Thyroid gland (tissue), 4 donors: ENCODE results near the gene SART3. TPM values are rescaled to one million over a fixed set of nuclear protein-coding genes. Genes with fewer than 3 reads are reported as not detected.
"Not testable (repeated sequence)": the region's sequence is repeated elsewhere in the genome, so short reads cannot be mapped to it uniquely, and the experiment has no call there.

ENCODE experiments used
- DNase-seq, 2 donors: peaks; one replicate each; pipeline ENCODE4 v3.0.0-alpha.2; 2019
- H3K27ac ChIP-seq, 3 donors: fragments of 200-600 bp; sonication (generic); 1 replicate in 2 of 3; 2 replicates in 1 of 3; pipeline ENCODE4 v1.5.1; 2016 to 2019; ENCODE audit warnings: mild to moderate bottlenecking in 1 of 3, moderate library complexity in 1 of 3
- H3K27me3 ChIP-seq: fragments of 200-600 bp; sonication (generic); one replicate; pipeline ENCODE4 v1.5.1; 2019
- H3K36me3 ChIP-seq, 2 donors: fragments of 200-600 bp; sonication (generic); one replicate each; pipeline ENCODE4 v1.5.1; 2016 to 2019
- H3K4me1 ChIP-seq, 2 donors: fragments of 200-600 bp; sonication (generic); one replicate each; pipeline ENCODE4 v1.5.1; 2017 to 2019
- H3K4me3 ChIP-seq, 3 donors: fragments of 200-600 bp; sonication (generic); replicated peaks in 1 of 3; 1 replicate in 2 of 3; 2 replicates in 1 of 3; pipeline ENCODE4 v1.5.1; 2016; ENCODE audit warnings: mild to moderate bottlenecking in 1 of 3
- H3K9me3 ChIP-seq: fragments of 200-600 bp; sonication (generic); one replicate; pipeline ENCODE4 v1.5.1; 2017
- CTCF ChIP-seq, 6 experiments: fragments of 200-600 bp in 3 of 6; fragments of 450-650 bp in 3 of 6; sonication (generic) in 3 of 6; IDR thresholded peaks; one replicate each; pipeline ENCODE4 v1.5.1; 2016 to 2019; ENCODE audit warnings: antibody characterized with exemption in 6 of 6, mild to moderate bottlenecking in 2 of 6, inconsistent platforms in 1 of 6, moderate library complexity in 1 of 6
- POLR2A ChIP-seq, 2 donors: fragments of 450-650 bp; IDR thresholded peaks; one replicate each; pipeline ENCODE4 v1.6.1; 2017; ENCODE audit warnings: antibody characterized with exemption in 2 of 2, mild to moderate bottlenecking in 2 of 2, moderate library complexity in 1 of 2
- WGBS, 2 donors: methylation state at CpG; one replicate each; pipeline ENCODE4 v1.1.5; 2017; 5-methylcytosine and 5-hydroxymethylcytosine counted together
- intact Hi-C: fragments of 100-400 bp; cut with DNase I; formaldehyde crosslinking; loops from one replicate; pipeline ENCODE4 v1.15.1; 2023
- total RNA-seq, 4 donors: library from RNA; depleted of rRNA; stranded (reverse); fragments of >200 nt; gene quantifications; one replicate each; pipeline ENCODE4 v1.2.3, GENCODE V29; 2016

Gene SART3
- total RNA-seq, 4 donors from 2014 or later: 64.2 to 117 (median 80.0) TPM

DNA sequence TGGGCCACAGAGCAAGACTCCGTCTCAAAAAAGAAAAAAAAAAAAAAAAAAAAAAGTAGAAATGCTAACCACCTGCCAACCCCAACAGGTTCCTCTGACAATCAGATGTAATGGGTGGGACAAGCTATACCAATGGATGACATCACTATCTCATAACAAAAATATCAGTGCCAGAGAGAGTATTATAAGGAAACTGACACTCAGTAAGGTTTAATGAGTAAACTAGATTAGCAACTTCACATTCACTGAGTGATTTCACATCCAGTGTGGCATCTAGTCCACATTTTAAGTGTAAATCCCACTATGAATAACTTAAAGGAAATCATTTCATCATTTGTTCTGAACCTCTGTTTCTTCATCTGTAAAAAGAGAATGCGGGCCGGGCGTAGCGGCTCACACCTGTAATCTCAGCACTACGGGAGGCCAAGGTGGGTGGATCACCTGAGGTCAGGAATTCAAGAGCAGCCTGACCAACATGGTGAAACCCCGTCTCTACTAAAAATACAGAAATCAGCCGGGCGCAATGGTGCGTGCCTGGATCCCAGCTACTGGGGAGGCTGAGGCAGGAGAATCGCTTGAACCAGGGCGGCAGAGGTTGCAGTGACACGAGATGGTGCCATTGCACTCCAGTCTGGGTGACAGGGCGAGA is 1.8 kb downstream of the SART3 start:
- Histone ChIP-seq H3K27ac (no peak overlapping the region), H3K4me3 (no peak overlapping the region), H3K4me1 (peaks cover 17 to 19% of the 10 kb centered on the region in 2 donors), H3K36me3 (peaks cover 0 to under 1% of the 10 kb centered on the region in 2 donors), H3K9me3 (no peaks in the 10 kb centered on the region), H3K27me3 (no peaks in the 10 kb centered on the region)
- 83 to 85% methylated on average over 14 of the region's 14 CpGs for WGBS, 2 donors
- intact Hi-C loops: loop anchor here (2.0 kb wide), 1 partner anchor 42 kb away; no protein-coding TSS in a partner anchor
- TF ChIP-seq CTCF (IDR thresholded peaks at IDR 0.05) (no peak), POLR2A (IDR thresholded peaks at IDR 0.05) (no peak)
- DNase-seq: no peak

- H3K4me1 ChIP-seq: peaks cover 12 to 14% of the 10 kb centered on the region in 2 donors
- intact Hi-C loops, DNase-seq, H3K36me3 ChIP-seq, H3K4me3 ChIP-seq, H3K27ac ChIP-seq, H3K9me3 ChIP-seq, H3K27me3 ChIP-seq: not testable (repeated sequence)
- WGBS, 2 donors: 90 to 94% methylated on average over 9 of the region's 9 CpGs
Measured at GRCh38 chr12:108555383-108555782, 5.6 kb downstream of the SART3 start.

DNA sequence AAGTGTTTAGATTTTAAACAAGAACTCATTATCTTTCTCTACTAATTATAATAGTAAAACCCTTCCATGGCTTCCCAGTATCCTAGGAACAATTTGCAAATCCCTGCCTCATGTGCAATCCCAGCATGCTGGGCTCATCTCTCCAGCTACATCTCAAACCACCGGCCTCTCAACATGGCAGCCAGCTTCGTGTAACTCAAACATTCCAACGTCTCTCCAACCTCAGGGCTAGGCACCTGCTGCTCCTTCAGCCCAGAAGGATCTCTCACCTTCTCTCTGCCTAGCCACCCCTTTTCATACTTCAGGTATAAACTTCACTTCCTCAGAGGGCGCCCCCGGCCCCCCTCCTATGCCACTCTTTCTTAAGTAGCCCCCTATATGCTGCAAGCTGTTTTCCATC is 7.2 kb downstream of the SART3 start:
- no peaks in the 10 kb centered on the region for H3K4me1 ChIP-seq
- no peaks in the 10 kb centered on the region for H3K9me3 ChIP-seq
- intact Hi-C loops: no loop called here
- 89 to 94% methylated on average over 5 of the region's 5 CpGs for WGBS, 2 donors
- H3K27me3 ChIP-seq: no peaks in the 10 kb centered on the region
- TF ChIP-seq POLR2A (IDR thresholded peaks at IDR 0.05) (no peak), CTCF (IDR thresholded peaks at IDR 0.05) (no peak)
- H3K36me3 ChIP-seq: peaks cover 0 to under 1% of the 10 kb centered on the region in 2 donors
- DNase-seq: no peak
- H3K27ac ChIP-seq: no peak overlapping the region
- H3K4me3 ChIP-seq: no peak overlapping the region

DNA sequence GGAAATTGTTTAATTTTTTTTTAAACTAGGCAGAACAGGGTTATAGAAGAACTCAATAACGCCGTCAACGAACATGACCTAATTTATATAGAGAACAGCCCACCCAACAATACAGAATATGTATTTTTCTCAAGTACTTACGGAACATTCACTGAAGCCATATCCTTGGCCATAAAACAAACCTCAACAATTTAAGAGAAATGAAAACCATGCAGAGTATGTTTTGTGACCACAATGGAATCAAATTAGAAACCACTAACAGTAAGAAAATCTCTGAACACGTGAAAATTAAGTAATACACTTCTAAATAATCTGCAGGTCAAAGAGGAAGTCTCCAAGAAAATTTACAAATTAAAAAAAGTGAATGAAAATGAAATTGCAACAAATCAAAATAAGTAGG is 9.4 kb downstream of the SART3 start:
- Histone ChIP-seq H3K27ac (no peak overlapping the region), H3K27me3 (no peaks in the 10 kb centered on the region), H3K9me3 (no peaks in the 10 kb centered on the region), H3K36me3 (peaks cover 9 to 22% of the 10 kb centered on the region in 2 donors), H3K4me1 (no peaks in the 10 kb centered on the region), H3K4me3 (no peak overlapping the region)
- no peak for TF ChIP-seq POLR2A (IDR thresholded peaks at IDR 0.05)
- DNase-seq: no peak
- intact Hi-C loops: no loop called here
- WGBS, 2 donors: 88 to 92% methylated on average over 5 of the region's 5 CpGs

- intact Hi-C loops: no loop called here
- Histone ChIP-seq H3K9me3 (no peaks in the 10 kb centered on the region), H3K4me3 (no peak overlapping the region), H3K36me3 (peaks cover 20 to 35% of the 10 kb centered on the region in 2 donors), H3K27me3 (no peaks in the 10 kb centered on the region), H3K27ac (no peak overlapping the region), H3K4me1 (no peaks in the 10 kb centered on the region)
- 73 to 84% methylated on average over 7 of the region's 7 CpGs for WGBS, 2 donors
- DNase-seq: no peak
- no peak for TF ChIP-seq CTCF (IDR thresholded peaks at IDR 0.05)
- no peak for TF ChIP-seq POLR2A (IDR thresholded peaks at IDR 0.05)
Measured at GRCh38 chr12:108548954-108549521, 11.9 kb downstream of the SART3 start.

- Histone ChIP-seq H3K27ac (no peak overlapping the region), H3K36me3 (peaks cover 34 to 49% of the 10 kb centered on the region in 2 donors), H3K4me3 (no peak overlapping the region), H3K4me1 (no peaks in the 10 kb centered on the region), H3K9me3 (no peaks in the 10 kb centered on the region), H3K27me3 (no peaks in the 10 kb centered on the region)
- DNase-seq: no peak
- intact Hi-C loops: no loop called here
- WGBS, 2 donors: 85 to 87% methylated on average over 9 of the region's 9 CpGs
- TF ChIP-seq POLR2A (IDR thresholded peaks at IDR 0.05) (no peak), CTCF (IDR thresholded peaks at IDR 0.05) (no peak)
Measured at GRCh38 chr12:108547686-108548085, 13.3 kb downstream of the SART3 start.
